Upper lobe of right lung (tissue), 1 donor: Measurements from ENCODE around the gene IGF2R. TPM values are rescaled to one million over a fixed set of nuclear protein-coding genes. Genes with fewer than 3 reads are reported as not detected.

Experiments
- ATAC-seq: fragments of 200-7000 bp; cut with Tn5 transposase; one replicate; pipeline ENCODE4 v1.9.1; 2020; ENCODE audit warnings: mild to moderate bottlenecking, moderate library complexity
- DNase-seq: peaks from one replicate; pipeline ENCODE4 v3.0.0-alpha.2; 2020
- H3K27ac ChIP-seq: fragments of 200-600 bp; one replicate; pipeline ENCODE4 v1.8.0; 2022
- H3K27me3 ChIP-seq: fragments of 200-600 bp; one replicate; pipeline ENCODE4 v1.8.0; 2022; ENCODE audit warnings: mild to moderate bottlenecking
- H3K36me3 ChIP-seq: fragments of 200-600 bp; one replicate; pipeline ENCODE4 v1.8.0; 2022
- H3K4me1 ChIP-seq: fragments of 200-600 bp; one replicate; pipeline ENCODE4 v1.8.0; 2022
- H3K4me3 ChIP-seq: fragments of 200-600 bp; one replicate; pipeline ENCODE4 v1.8.0; 2022; ENCODE audit warnings: mild to moderate bottlenecking
- H3K9me3 ChIP-seq: fragments of 200-600 bp; one replicate; pipeline ENCODE4 v1.8.0; 2022
- CTCF ChIP-seq: fragments of 200-600 bp; IDR thresholded peaks from one replicate; pipeline ENCODE4 v1.8.0; 2022; ENCODE audit warnings: antibody characterized with exemption
- intact Hi-C: fragments of 100-400 bp; cut with DNase I; formaldehyde crosslinking; loops from one replicate; pipeline ENCODE4 v1.11.0; 2022
- total RNA-seq: library from RNA; stranded (reverse); fragmentation: NEBNext Ultra II Directional; extraction: Animal tissue kit (Norgen Biotek cat#: 25700); gene quantifications from one replicate; pipeline ENCODE4 v1.2.1, GENCODE V29; 2021
- donor health status: DM: no; HTN: yes; CAD: no; lungs with severe emphysema.

IGF2R gene
- total RNA-seq, 1 donor from 2014 or later = 144 TPM

DNA sequence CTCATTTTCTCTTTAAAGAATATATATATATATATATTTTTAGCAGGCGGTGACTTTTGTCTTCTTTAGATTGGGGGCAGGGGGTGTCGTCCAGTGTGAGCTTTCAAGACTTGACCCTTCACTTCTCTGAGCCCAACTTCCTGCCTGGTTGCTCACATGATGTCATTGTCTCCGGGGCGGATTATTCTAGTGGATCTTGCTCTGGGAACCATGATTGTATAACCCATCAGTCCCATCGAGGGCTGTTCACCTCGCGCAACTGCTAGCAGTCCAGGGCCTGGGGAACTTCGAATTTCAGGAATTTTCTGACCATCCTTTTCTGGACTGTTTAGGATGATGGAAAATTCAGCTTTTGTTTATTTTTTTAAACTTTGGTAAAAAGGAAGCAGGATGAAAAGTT is 1.0 kb downstream of the IGF2R start:
- no peaks in the 10 kb centered on the region for H3K36me3 ChIP-seq
- peak overlapping the region; percentile 94 for H3K27ac ChIP-seq
- intact Hi-C loops = no loop called here
- peaks cover 46% of the 10 kb centered on the region for H3K4me1 ChIP-seq
- peak; percentile 71 for ATAC-seq
- H3K27me3 ChIP-seq = no peaks in the 10 kb centered on the region
- peak overlapping the region; percentile 92 for H3K4me3 ChIP-seq
- TF ChIP-seq CTCF = no peak
- DNase-seq = no peak
- no peaks in the 10 kb centered on the region for H3K9me3 ChIP-seq

GRCh38 chr6:159970659-159971063 is 1.8 kb downstream of the IGF2R start:
- intact Hi-C loops = no loop called here
- no peak for ATAC-seq
- Histone ChIP-seq H3K4me1 (peaks cover 46% of the 10 kb centered on the region), H3K27me3 (no peaks in the 10 kb centered on the region), H3K9me3 (no peaks in the 10 kb centered on the region), H3K36me3 (no peaks in the 10 kb centered on the region), H3K4me3 (peak overlapping the region; percentile 92), H3K27ac (peak overlapping the region; percentile 94)
- TF ChIP-seq CTCF = no peak
- DNase-seq = no peak

GRCh38 chr6:159971341-159972178 is 2.7 kb downstream of the IGF2R start:
- DNase-seq (no peak), ATAC-seq (no peak)
- Histone ChIP-seq H3K4me1 (peaks cover 54% of the 10 kb centered on the region), H3K9me3 (no peaks in the 10 kb centered on the region), H3K27me3 (no peaks in the 10 kb centered on the region), H3K4me3 (no peak overlapping the region), H3K27ac (no peak overlapping the region), H3K36me3 (no peaks in the 10 kb centered on the region)
- no peak for TF ChIP-seq CTCF
- intact Hi-C loops = no loop called here

DNA sequence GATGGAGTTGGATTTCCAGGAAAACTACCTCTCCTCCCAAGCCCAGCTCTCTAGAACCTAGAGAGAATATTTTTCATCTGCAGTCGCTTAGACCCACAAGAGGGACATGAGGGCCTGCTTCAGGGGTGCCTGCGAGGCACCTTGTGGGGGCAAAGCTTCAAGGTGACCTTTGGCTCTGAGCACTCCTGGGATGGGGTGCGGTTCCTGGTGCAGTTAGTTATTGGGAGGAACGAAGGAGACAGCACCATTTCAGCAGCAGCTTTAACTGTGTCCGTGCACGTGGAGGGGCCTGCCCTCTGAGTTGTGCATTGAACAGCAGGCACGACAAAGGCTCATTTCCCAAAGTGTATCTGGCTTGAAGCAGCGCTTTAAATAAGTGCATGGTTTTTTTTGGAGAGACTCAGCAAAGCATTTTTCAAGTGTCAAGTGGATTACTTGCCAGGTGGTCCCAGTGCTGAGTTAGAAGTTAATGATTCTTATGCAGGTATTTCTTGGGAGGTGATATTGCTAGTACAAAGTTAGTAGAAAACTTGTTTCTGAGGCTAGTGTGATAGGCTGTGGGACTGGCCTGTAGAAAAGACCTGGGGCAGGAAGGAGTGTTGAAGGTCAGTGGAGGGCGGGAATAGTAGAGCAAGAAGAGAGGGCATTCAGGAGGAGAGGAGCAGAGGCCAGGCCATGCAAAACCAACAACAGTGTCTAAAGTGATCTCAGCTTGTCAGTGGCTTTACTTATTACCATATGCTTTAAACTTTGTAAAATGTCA is 3.8 kb downstream of the IGF2R start:
- no peak for ATAC-seq
- intact Hi-C loops = no loop called here
- no peak for DNase-seq

GRCh38 chr6:159973406-159973805 is 4.5 kb downstream of the IGF2R start:
- H3K4me3 ChIP-seq = no peak overlapping the region
- peaks cover 67% of the 10 kb centered on the region for H3K4me1 ChIP-seq
- peak overlapping the region; percentile 24 for H3K27ac ChIP-seq
- intact Hi-C loops = no loop called here
- no peaks in the 10 kb centered on the region for H3K27me3 ChIP-seq
- no peaks in the 10 kb centered on the region for H3K9me3 ChIP-seq
- DNase-seq (no peak), ATAC-seq (no peak)
- H3K36me3 ChIP-seq = no peaks in the 10 kb centered on the region
- TF ChIP-seq CTCF = no peak

More for the DNA sequence above, 3.8 kb downstream of the IGF2R start:
- Histone ChIP-seq H3K27me3 (no peaks in the 10 kb centered on the region), H3K4me1 (peaks cover 65% of the 10 kb centered on the region), H3K27ac (no peak overlapping the region), H3K9me3 (no peaks in the 10 kb centered on the region), H3K4me3 (no peak overlapping the region), H3K36me3 (no peaks in the 10 kb centered on the region)
- no peak for TF ChIP-seq CTCF
